GM13977 (cell line): ENCODE measurements around the gene GSG1L.

Experiments used
- DNase-seq: peaks from one replicate; pipeline ENCODE4 v3.0.0; 2012; ENCODE audit warnings: low spot score
- in situ Hi-C: fragments of 300-500 bp; cut with MboI; formaldehyde crosslinking; loops from one replicate; pipeline ENCODE4 v1.12.0; 2022; ENCODE audit warnings: low sequenced_read_pairs, low pct_unique_long_range_greater_than_20kb, mixed read lengths, inconsistent platforms; ENCODE audit not compliant: unreplicated experiment
- TF ChIP-seq, protein P1 (sequence below): IDR thresholded peaks from 2 replicates; pipeline ENCODE4 v1.5.1; 2012; ENCODE audit warnings: mild to moderate bottlenecking, control low read depth; ENCODE audit not compliant: insufficient read depth; ENCODE audit errors: extremely low read depth, missing control alignments

Gene GSG1L

DNA sequence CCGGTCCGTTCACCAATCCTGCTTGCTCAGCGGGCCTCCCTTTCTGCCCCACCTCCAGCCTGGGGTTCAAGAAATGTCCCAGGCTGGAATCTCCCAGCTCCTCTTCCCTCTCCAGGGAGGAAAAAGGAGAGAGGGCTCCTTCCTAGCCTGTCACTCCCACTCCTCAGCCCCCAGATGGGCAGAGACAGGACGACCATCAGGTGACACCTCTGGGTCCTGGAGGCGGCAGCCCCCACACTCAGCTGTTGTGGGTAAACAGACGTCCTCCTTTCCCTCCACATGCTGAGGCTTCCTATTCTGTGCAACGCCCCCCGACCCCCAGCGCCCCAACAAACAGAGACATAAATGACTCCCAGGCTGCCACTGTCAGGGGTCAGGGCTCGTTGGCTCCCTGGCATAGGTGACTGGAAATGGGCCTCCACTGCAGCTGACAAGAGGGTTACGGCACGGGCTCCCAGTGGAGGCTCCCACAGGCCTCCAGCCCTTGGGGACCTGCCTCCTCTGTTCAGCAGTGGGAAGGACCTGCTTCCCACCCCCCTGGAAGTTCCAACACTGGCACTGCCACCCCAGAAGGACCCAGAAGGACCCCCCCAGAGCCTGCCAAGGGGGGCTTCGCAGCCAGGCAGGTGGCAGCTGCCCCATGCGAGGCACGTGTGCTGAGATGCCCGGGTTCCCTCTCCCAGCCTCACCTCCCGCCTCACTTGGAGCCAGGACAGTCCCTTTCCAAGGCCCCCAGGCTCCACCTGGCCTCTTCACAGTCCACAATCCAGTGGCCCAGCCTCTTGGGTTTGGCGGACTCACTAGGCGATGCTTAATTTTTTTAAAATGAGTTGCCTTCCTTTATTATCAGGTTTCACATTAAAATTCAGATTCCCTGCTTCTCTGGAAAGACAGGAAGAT lies 281.3 kb downstream of the GSG1L start:
- DNase-seq: no peak
- in situ Hi-C loops: no loop called here
- TF ChIP-seq, protein P1, sequence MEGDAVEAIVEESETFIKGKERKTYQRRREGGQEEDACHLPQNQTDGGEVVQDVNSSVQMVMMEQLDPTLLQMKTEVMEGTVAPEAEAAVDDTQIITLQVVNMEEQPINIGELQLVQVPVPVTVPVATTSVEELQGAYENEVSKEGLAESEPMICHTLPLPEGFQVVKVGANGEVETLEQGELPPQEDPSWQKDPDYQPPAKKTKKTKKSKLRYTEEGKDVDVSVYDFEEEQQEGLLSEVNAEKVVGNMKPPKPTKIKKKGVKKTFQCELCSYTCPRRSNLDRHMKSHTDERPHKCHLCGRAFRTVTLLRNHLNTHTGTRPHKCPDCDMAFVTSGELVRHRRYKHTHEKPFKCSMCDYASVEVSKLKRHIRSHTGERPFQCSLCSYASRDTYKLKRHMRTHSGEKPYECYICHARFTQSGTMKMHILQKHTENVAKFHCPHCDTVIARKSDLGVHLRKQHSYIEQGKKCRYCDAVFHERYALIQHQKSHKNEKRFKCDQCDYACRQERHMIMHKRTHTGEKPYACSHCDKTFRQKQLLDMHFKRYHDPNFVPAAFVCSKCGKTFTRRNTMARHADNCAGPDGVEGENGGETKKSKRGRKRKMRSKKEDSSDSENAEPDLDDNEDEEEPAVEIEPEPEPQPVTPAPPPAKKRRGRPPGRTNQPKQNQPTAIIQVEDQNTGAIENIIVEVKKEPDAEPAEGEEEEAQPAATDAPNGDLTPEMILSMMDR: no peak

DNA sequence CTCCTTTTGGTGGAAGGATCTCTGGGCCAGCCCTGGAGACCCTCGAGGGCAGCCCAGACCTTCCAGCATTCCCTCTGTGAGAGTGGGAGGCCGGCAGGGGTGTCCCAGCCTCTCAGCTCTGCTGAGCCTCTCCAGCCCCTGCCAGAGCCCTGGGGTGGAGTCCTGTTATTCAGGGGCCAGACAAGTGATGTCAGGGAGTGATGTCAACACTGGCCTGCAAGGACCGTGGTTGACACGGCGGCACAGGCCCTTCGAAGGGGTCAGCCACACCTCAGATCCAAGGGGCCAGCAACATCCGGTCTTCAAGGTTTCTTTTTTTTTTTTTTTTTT lies 282.4 kb downstream of the GSG1L start:
- TF ChIP-seq, protein P1: no peak
- in situ Hi-C loops: no loop called here
- no peak for DNase-seq

- DNase-seq: peak; percentile 24
- in situ Hi-C loops: no loop called here
These were observed 282.9 kb downstream of the GSG1L start for GRCh38 chr16:27780468-27781194.

DNA sequence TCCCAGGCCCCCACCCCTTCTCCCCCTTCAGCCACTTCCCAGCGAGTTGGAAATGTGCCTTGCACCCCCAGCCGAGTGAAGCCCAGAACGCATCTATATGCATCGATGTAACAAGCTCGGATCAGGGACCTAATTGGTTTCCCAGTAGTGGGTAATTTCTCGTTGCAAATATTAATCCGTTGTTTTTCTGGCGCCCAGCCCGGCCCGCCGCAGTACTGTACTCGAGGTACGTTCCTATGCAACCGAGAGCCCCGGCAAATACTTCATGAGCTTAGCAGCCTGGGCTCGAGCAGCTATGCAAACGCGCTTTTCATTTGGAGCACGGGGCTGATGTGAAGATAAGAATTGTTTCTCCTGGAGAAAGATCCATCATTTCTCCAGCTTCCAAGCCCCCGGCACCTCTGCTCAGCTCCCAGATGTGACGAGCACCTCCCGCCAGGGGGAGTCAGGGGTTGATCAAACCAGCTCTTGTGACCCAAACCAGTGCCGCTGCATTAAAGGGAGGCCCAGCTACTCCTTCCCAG lies 283.8 kb downstream of the GSG1L start:
- no peak for DNase-seq
- TF ChIP-seq, protein P1: no peak
- in situ Hi-C loops: no loop called here

More at GRCh38 chr16:27780468-27781194, 282.9 kb downstream of the GSG1L start:
- TF ChIP-seq, protein P1: no peak

- in situ Hi-C loops: no loop called here
- TF ChIP-seq, protein P1: no peak
- no peak for DNase-seq
These were observed 284.5 kb downstream of the GSG1L start for GRCh38 chr16:27778926-27779570.

- in situ Hi-C loops: no loop called here
- TF ChIP-seq, protein P1: no peak
- DNase-seq: no peak
These were observed 285.2 kb downstream of the GSG1L start for GRCh38 chr16:27778171-27778925.
